Activated T-cell treated with anti-CD3 and anti-CD28 coated beads, Interleukin-2, amount 50 U/mL, for 48 hours (primary cell): Measurements from ENCODE around the gene NRARP.
"Not testable (repeated sequence)": the region's sequence is repeated elsewhere in the genome, so short reads cannot be mapped to it uniquely, and the experiment has no call there.

Experiments used
- DNase-seq, 2 experiments: peaks; one replicate each; pipeline ENCODE4 v3.0.0-alpha.2; 2020

NRARP gene

DNA sequence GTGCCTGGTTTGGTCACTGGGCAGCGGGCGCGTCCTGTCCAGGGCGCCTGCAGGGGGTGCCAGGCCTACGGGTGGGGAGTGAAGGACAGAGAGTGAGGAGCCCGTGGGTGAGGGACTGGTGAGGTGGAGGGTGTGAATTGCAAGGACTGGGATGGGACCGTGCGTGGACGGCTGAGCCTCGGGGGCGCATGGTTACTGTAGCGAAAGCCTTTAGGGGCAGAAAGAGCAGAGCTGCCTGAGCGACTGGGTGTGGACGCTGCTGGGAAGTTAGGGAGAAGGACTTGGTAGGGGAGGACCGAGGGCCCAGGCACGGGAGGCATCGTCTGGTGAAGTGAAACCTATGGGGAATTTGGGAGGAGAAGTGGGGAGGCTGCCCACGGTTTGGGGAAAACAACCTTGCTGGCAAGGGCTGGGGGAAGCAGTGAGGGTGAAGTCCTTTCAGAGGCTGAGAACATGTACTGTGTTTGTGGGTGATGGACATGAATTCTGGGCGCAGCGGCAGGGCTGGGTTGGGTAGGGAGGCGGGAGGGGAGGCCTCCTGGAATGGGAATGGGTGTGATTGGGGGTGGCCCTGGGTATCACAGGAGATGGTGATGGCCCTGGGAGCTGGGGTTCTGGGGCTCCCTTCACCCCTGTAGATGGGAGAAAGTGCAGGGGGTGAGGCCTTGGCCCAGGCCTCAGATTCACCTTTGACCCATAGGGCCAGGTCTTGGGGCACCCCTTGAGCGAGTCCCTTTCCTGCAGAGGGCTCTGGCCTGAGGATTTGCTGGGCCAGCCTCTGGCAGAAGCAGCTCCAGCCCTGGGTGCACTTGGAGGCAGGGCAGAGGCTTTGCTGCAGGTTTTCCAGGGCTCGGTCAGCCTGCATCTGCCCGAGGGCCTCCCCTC lies 26.2 kb downstream of the NRARP start:
- DNase-seq = peak in 1 of 2 experiments; percentile 26

DNA sequence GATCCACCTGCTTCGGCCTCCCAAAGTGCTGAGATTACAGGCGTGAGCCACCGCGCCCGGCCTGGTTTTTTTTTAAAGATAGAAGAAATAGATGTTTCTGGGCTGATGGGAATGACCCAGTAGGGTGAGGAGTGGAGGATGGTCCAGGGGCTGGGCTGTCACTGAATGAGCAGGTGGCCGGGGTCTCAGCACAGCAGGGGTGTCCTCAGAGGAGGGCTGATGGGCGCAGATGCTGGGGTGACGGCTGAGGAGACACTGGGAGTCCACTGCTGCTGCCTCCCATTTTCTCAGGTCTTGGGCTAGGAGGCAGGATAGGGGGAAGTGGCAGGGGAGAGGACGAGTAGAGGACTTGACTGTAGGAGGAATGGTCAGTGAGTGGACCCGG lies 26.9 kb downstream of the NRARP start:
- DNase-seq = no peak

DNA sequence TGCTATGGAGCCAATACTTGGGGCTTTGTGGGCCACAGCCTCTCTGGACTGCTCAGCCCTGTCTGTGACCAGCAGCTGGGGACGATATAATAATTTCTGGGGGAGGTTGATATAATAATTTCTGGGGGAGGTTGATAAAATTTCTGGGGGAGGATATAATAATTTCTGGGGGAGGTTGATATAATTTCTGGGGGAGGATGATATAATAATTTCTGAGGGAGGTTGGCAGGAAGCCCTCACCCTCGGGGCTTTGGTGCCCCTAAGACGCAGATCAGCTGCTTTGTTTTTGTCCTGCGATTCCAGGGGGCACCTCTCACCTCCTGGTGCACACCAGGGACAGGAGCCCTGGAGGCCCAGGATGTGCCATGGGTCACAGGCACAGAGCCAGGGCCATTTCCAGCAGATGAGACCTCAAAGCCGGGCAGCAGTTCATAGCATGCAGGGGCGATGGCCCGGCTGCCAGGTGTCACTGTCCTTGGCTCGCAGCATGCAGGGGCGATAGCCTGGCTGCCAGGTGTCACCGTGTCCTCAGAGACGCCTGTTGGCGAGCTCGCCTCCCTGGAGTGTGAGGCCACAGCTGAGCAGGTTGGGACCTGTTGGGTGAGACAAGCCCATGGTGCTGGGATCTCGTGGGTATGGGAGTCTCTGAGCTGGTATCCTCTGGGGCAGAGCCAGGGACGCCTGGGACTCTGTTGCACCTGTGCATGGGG lies 28.3 kb downstream of the NRARP start:
- no peak for DNase-seq

DNA sequence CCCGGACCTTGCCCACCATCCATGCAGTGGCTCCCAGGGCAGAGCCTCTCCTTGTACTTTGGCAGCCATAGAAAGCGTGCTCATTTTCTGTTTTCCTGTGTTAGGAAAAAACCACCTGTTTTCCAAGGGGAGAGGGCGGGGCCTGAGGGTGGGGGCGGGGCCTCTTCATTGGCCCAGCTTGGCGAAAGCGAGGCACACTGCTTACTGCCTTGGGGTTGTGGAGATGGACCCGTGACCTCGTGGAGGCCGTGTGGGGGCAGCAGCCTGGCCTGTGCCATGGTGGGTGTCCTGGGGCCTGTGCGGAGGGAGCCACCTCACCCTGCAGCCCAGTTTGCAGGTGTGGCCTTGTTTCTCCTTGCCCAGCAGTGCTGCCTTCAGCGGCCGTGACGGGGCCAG lies 29.0 kb downstream of the NRARP start:
- no peak for DNase-seq

DNA sequence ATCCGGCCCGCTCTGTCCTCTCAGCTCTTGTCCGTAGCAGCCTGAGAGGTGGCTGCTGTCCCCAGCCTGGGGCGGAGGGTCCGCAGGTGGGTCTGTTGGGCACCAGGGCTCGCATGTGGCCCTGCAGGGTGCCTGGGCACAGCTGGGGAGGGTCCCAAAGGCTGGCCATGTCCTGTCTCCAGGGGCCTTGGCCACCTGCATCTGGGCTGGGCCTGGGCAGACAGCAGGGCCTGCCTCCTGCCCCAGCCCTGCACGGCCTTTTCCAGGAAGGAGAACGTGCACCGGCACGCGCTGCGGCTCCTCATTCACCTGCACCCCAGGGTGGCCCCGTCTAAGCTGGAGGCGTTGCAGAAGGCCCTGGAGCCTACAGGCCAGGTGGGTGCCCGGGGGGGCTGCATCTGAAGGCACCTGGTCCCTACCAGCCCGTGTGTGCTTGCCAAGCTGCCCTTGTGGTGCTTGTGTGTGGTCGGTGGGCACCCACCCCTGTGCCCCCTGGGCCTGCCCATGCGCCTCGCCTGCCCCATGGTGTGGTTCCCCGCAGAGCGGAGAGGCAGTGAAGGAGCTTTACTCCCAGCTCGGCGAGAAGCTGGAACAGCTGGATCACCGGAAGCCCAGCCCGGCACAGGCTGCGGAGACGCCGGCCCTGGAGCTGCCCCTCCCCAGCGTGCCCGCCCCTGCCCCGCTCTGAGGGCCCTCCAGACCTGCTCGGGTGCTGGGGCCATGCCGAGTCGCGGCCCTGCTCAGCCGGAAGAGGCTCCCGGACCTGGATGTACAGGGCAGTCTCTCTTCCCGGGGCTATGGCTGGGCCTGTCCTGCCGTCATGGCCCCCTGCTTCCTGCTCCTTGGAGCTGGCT lies 29.6 kb downstream of the NRARP start:
- DNase-seq = no peak

DNA sequence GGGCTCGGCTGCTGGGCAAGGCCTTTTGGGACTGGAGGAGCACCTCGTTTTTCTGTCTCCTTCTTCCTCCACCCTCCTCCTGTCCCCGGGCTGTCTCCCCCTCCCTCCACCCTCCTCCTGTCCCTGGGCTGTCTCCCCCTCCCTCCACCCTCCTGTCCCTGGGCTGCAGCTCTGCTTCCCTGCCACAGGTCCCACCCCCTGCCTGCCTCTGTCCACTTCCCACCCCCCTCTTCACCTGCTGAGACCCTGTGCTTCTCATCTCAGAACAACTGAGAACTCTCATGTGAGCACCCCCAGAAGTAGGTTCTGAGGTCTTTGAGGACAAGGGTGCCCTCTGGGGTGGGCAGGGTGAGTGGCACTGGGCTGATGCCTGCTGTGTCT lies 30.4 kb downstream of the NRARP start:
- no peak for DNase-seq

DNA sequence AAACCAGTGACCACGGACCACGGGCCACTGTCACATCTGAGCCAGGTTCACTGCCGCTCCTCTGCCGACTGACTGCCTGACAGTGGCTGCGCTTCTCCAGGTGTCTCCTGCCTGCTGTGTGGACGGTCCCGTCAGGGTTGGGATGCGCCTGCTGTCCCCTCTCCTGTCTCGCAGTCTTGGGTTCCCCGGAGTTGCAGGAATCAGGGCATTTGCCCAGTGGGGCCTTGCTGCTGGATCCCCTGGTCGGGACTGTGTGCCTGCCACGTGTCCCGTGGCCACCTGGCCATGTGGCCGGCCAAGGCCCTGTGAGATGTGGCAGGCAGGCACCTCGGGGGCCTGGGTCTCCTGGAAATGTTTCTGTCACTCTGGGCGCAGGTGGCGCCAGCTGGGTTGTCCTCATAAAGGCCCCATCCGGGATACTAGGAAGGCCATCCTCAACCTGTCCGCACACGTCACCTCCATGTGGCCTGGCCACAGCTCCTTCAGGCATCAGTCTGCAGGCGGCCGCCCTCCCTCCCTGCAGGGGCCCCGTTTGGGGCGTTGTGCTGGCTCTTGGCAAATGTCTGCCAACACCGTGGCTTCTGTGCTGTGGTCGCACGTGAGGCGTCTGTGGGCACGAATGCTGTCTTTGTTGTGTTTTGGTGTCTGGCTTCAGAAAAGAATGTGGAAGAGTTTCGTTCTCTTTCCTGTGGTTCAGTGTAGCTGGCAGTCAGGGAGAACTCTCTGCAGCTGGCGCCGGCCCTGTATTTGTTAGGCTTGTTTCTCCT lies 31.0 kb downstream of the NRARP start:
- peak in 1 of 2 experiments; percentile 47 for DNase-seq

DNA sequence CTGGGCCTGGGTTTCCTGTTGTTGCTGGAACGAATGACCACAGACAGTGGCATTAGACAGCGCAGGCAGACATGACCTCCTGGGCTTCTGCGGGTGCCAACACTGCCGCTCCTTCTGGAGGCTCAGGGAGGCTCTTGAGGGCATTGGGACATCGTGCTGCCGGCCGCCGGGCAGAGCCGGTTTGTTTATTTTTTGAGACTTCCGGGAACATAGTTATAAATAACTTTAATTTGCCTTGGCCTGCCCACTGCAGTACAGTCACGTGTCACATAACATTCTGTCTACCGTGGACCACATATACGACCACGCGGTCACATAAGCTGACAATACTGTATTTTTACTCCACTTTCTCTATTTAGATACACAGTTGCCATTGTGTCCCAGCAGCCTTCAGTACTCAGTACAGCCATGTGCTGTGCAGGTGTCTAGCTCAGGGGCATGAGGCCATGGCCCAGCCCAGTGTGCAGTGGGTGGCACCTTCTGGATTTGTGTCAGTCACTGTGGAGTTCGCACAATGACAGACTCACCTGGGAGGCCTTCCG lies 32.8 kb downstream of the NRARP start:
- no peak for DNase-seq

DNA sequence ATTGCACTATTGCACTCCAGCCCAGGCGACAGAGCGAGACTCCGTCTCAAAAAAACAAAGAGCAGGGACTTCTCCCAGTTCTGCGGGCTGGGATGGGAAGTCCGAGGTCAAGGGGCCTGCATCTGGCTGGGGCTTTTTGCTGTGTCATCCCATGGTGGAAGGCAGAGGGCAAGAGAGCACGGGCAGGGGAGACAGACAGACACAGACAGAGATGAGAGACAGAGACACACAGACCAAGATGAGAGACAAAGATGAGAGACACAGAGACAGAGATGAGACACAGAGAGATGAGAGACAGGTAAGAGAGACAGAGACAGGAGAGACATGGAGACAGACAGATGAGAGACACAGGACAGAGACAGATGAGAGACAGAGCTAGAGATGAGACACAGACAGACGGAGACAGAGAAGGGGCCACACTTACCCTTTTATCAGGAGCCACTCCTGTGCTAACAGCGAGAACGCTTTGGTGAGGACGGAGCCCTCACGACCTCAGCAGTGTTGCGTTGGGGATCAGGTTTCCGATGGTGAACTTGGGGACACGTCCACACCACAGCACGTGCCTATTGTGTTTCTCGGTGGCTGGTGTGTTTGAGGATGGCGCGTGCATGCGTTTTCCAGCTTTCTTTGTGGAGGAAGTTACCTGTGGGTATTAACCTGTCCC lies 33.4 kb downstream of the NRARP start:
- DNase-seq = no peak

DNA sequence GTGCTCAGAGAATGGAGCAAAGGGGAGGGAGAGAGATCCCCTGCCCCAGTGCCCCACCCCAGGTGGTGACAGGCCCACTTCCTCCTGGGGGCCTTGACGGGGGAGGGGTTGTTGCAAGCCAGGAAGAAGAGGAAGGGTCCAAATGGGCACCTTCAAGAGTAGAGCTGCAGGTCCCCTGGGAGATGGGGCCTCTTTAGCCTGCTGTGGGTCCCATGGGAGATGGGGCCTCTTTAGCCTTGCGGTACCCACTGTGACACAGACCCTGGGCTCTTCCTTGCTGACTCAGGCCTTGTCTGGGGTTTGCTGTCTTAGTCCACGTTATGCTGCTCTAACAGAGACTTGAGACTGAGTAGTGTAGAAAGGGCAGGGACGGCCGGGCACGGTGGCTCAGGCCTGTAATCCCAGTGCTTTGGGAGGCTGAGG lies 34.1 kb downstream of the NRARP start:
- DNase-seq = no peak

DNA sequence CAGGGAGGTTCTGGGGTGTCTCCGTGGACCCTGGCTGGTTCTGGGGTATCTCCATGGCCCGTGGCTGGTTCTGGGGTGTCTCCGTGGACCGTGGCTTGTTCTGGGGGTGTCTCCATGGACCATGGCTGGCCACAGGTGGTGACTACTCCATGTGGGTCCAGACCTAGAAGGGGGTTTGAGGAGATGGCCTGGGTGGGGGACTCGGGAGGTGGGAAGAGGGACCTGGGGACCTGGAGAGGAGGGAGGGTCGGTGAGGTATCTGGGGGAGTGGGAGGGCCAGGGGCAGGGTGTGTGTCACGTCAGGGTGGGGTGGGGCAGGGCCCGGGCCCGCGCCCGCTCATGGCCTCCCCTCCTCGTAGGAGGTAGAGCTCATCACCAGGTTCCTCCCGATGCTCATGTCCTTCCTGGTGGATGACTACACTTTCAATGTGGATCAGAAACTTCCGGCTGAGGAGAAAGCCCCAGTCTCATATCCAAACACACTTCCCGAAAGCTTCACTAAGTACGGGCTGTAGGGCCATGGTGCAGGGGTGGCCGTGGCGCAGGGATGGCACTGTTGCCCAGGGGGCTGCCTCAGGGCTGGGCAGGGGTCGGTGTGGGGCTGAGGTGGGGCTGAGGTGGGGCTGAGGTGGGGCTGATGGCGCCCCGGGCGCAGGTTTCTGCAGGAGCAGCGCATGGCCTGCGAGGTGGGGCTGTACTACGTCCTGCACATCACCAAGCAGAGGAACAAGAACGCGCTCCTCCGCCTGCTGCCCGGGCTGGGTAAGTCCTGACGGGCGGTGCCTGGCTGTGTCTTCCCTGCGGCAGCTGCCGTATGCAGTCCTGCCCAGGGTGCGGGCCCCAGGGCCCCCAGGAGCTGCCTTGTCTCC lies 35.3 kb downstream of the NRARP start:
- DNase-seq = no peak

DNA sequence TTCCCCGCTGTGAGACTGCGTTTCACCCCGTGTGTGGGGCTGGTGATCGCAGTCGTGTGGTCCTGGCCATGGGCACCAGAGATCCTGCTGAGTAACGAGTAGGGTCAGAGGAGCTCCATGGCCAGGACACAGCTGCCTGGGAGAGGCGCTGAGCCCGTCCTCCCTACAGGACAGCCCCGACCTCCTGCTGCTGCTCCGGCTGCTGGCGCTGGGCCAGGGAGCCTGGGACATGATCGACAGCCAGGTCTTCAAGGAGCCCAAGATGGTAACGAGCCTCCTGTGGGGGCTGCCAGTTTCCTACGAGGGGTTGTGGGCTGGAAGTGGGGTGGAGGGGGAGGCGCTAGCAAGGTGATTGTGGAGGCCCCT lies 35.9 kb downstream of the NRARP start:
- DNase-seq = no peak

DNA sequence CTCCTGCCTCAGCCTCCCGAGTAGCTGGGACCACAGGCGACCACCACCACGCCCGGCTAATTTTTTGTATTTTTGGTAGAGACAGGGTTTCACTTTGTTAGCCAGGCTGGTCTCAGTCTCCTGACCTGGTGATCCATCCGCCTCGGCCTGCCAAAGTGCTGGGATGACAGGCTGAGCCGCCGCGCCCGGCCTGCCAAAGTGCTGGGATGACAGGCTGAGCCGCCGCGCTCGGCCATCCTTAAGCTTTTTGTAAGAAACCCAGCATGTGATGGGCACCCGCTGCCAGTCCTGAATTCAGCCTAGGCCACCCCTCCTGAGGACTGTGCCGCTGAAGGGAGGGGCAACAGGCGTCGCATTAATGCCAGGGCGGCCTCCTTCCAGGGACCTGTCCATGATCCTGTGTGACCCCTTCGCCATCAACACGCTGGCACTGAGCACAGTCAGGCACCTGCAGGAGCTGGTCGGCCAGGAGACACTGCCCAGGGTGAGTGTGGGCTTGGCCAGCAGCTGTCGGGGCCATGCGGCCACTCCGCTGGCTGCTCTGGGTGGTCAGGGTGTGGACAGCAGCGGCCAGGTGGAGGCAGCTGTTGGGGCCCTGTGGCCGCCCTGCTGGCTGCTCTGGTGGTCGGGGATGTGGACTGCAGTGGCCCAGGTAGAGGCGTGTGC lies 36.4 kb downstream of the NRARP start:
- DNase-seq = no peak

DNA sequence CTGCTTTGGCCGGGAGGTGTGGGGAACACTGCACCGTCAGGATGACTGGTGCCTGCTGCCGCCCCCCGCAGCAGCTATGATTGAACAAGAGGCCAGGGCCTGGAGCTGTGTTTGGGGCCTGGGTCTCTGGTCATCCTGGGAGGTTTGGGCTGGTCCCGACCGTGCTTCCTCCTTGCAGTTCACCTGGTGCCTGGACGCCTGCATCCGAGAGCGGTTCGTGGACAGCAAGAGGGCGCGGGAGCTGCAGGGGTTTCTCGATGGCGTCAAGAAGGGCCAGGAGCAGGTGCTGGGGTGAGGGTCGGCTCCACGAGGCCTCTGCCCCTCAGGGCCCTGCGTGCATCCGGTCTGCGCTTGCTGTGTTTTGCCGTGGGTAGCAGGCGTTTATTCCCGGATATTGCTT lies 38.0 kb downstream of the NRARP start:
- DNase-seq = no peak

DNA sequence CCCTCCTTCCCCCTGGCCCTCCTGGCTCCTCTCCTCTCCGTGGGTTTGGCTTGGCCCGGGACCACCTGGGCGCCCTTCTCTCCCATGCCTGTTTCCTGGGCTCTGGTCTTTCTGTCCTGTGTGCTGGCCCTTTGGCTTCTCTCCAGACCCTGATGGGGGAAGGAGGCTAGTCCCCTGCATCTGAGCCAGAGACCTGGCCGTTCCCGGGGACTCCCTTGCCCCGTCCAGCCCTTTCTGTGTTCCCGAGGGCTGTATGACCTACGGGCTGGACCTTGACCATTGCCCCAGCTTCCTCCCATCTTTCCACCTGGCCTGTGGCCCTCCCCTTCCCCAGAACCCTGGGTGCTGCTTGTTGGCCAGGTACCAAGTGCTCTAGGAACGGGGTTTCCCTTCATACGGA lies 38.6 kb downstream of the NRARP start:
- no peak for DNase-seq

DNA sequence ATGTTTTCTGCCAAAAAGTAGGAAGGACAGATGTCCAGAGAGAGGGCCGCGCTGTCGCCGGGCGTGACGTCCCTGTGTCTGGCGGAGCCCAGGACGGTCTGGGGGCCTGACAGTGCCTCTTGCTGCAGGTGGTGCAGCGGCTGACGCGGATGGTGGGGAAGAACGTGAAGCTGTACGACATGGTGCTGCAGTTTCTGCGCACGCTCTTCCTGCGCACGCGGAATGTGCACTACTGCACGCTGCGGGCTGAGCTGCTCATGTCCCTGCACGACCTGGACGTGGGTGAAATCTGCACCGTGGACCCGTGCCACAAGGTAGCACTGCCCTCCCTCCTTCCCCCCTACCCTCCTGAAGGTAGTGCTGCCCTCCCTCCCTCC lies 39.2 kb downstream of the NRARP start:
- no peak for DNase-seq

DNA sequence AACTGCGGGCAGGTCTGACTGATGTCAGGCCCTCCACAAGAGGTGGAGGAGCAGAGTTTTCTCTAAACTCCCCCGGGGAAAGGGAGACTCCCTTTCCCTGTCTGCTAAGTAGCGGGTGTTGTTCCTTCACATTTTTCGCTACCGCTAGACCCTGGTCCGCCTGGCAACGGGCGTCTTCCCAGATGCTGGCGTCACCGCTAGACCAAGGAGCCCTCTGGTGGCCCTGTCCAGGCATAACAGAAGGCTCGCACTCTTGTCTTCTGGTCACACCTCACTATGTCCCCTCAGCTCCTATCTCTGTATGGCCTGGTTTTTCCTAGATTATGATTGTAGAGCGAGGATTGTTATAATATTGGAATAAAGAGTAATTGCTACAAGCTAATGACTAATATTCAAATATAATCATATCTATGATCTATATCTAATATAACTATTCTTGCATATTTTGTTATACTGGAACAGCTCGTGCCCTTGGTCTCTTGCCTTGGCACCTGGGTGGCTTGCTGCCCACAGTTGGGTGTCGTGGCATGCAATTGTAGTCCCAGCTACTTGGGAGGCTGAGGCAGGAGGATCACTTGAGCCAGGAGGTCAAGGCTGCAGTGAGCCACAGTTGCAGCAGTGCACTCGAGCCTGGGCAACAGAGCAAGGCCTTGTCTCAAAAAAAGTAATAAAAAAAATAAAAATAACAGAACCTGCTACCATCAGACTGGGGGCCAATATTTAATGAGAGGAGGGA lies 39.7 kb downstream of the NRARP start:
- DNase-seq = not testable (repeated sequence)

DNA sequence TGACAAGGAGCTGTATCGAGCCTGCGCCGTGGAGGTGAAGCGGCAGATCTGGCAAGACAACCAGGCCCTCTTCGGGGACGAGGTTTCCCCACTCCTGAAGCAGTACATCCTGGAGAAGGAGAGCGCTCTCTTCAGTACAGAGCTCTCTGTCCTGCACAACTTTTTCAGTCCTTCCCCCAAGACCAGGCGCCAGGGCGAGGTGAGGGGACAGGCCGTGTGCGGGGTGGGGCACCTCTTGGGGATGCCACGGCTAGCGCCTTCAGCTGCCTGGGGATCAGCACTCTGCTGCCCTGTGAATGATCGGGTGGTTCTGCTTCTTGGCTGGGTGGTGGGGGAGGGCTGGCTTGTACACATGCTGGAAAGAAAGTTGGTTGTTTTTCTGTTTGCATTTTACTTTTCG lies 45.2 kb downstream of the NRARP start:
- no peak for DNase-seq

DNA sequence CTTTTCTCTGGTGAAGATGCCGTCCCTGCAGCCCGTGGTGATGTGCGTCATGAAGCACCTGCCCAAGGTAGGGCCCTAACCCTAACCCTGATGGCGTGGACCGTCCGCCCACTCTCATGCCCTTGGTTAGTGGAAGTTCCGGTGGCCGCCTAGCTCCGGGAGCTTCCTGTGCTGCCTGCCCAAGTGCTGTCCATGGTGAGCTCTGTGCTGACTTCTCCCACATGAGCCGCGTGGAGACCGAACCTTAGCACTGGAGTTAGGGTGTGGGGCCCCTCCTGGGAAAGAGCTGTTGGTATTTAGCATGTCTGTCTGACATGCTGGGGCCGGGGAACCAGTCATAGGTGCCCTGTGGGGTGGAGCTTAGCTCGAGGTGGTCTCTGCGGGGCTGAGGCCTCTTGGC lies 45.7 kb downstream of the NRARP start:
- DNase-seq = no peak
